K562 (cell line): ENCODE data around the gene RNF34. TPM values are rescaled to one million over a fixed set of nuclear protein-coding genes. Genes with fewer than 3 reads are reported as not detected.

ENCODE experiments used
- ATAC-seq: fragments of 200-7000 bp; cut with Tn5 transposase; 3 replicates; pipeline ENCODE4 v1.9.1; 2020; ENCODE audit warnings: moderate library complexity
- BruUV-seq: library from RNA; stranded (reverse); fragments of 400-500 nt; replicated peaks from 2 replicates; lab custom pipeline; 2021; lab: Mats Ljungman, UMichigan
- CTCF ChIA-PET: fragments of 300-600 bp; formaldehyde crosslinking; extraction: SDS; loops from one replicate; lab custom pipeline; 2021; ENCODE audit warnings: low intra/inter-chr PET ratio; lab: Yijun Ruan, JAX
- POLR2A ChIA-PET: fragments of 300-600, 350-650 bp; sonication (Branson Sonifier 250); formaldehyde crosslinking; extraction: SDS; loops from one replicate; lab custom pipeline; 2021; ENCODE audit warnings: antibody characterized with exemption, inconsistent platforms; lab: Yijun Ruan, JAX
- DNase-seq, 4 experiments: peaks; one replicate each; pipeline versions ENCODE4 v3.0.0 to v3.0.0-alpha.2; 2011 to 2018; ENCODE audit warnings: low spot score in 3 of 4, mixed read lengths in 3 of 4; ENCODE audit errors: extremely low read depth in 1 of 4
- FAIRE-seq: peaks from 2 replicates; lab custom pipeline; 2011; peaks lifted over from hg19 to GRCh38; lab: Jason Lieb, UNC
- H2AFZ ChIP-seq: 2 replicates; pipeline ENCODE4 v1.6.0; 2011; ENCODE audit warnings: low read depth, low read length, control low read depth, inconsistent platforms
- H3K27ac ChIP-seq: fragments of 200-600 bp; 3 replicates; pipeline ENCODE4 v1.8.0; 2011; ENCODE audit warnings: low read depth, mild to moderate bottlenecking, control low read depth, inconsistent platforms, low read length, moderate library complexity, mixed read lengths; ENCODE audit errors: extremely low read depth
- H3K27me3 ChIP-seq, 2 experiments: fragments of 300-600 bp in 1 of 2; 2 replicates in 1 of 2; 3 replicates in 1 of 2; pipeline versions ENCODE4 v1.6.0 to v1.8.0; 2011; ENCODE audit warnings: inconsistent platforms in 2 of 2, low read length in 2 of 2, mild to moderate bottlenecking in 1 of 2, mixed read lengths in 1 of 2, moderate library complexity in 1 of 2; ENCODE audit not compliant: control insufficient read depth in 2 of 2, insufficient read depth in 2 of 2
- H3K36me3 ChIP-seq: fragments of 300-600 bp; 3 replicates; pipeline ENCODE4 v1.8.0; 2011; ENCODE audit warnings: mild to moderate bottlenecking, low read length, inconsistent platforms; ENCODE audit not compliant: control insufficient read depth, insufficient read depth
- H3K4me1 ChIP-seq, 2 experiments: fragments of 200-600 bp in 1 of 2; replicated peaks in 1 of 2; 2 replicates in 1 of 2; 3 replicates in 1 of 2; pipeline versions ENCODE4 v1.5.1 to v1.8.0; 2011; ENCODE audit warnings: inconsistent platforms in 2 of 2, low read length in 2 of 2, mild to moderate bottlenecking in 1 of 2, mixed read lengths in 1 of 2, moderate library complexity in 1 of 2; ENCODE audit not compliant: control insufficient read depth in 2 of 2, insufficient read depth in 2 of 2
- H3K4me2 ChIP-seq: 2 replicates; pipeline ENCODE4 v1.6.1; 2011; ENCODE audit warnings: low read length, control low read depth, inconsistent platforms, mixed read lengths; ENCODE audit not compliant: insufficient read depth
- H3K4me3 ChIP-seq: fragments of 200-600 bp; sonication (generic), shearing (Covaris generic); 2 replicates; pipeline ENCODE4 v1.5.1; 2016; ENCODE audit warnings: control low read depth, inconsistent platforms
- H3K79me2 ChIP-seq: fragments of 200-600 bp; 3 replicates; pipeline ENCODE4 v1.8.0; 2011; ENCODE audit warnings: low read length, inconsistent platforms; ENCODE audit not compliant: control insufficient read depth, insufficient read depth
- H3K9ac ChIP-seq, 2 experiments: 2 replicates each; pipeline versions ENCODE4 v1.6.0 to v1.6.1; 2011; ENCODE audit warnings: low read depth in 2 of 2, low read length in 2 of 2, control low read depth in 1 of 2, inconsistent platforms in 1 of 2, mild to moderate bottlenecking in 1 of 2, mixed read lengths in 1 of 2; ENCODE audit not compliant: insufficient read depth in 1 of 2
- H3K9me1 ChIP-seq: one replicate; pipeline ENCODE4 v1.6.0; 2011; ENCODE audit warnings: inconsistent platforms, mild to moderate bottlenecking, low read length, moderate library complexity; ENCODE audit not compliant: control insufficient read depth, insufficient read depth
- H3K9me3 ChIP-seq: replicated peaks from 2 replicates; pipeline ENCODE4 v1.5.1; 2011; ENCODE audit warnings: low read depth, low read length, inconsistent platforms; ENCODE audit not compliant: control insufficient read depth, insufficient read depth
- H4K20me1 ChIP-seq: replicated peaks from 2 replicates; pipeline ENCODE4 v1.6.1; 2011; ENCODE audit warnings: low read length, inconsistent platforms, mixed read lengths; ENCODE audit not compliant: control insufficient read depth, insufficient read depth
- HDAC1 ChIP-seq, 2 experiments: fragments of 450-650 bp; IDR thresholded peaks; 2 replicates each; pipeline ENCODE4 v1.6.1; 2016 to 2017; ENCODE audit warnings: inconsistent platforms in 1 of 2, mild to moderate bottlenecking in 1 of 2, moderate library complexity in 1 of 2
- MAFG ChIP-seq: fragments of 450-650 bp; conservative IDR thresholded peaks from 2 replicates; pipeline ENCODE4 v1.6.1; 2016; ENCODE audit warnings: missing genetic modification characterization, missing compliant biosample characterization
- POLR2A ChIP-seq: fragments of 450-650 bp; conservative IDR thresholded peaks from 2 replicates; pipeline ENCODE4 v1.6.1; 2016
- POLR2G ChIP-seq: fragments of 200-400 bp; formaldehyde crosslinking; IDR thresholded peaks from 2 replicates; pipeline ENCODE4 v1.6.1; 2017; ENCODE audit warnings: low read depth, mild to moderate bottlenecking, antibody characterized with exemption, low read length, moderate library complexity
- RBM17 ChIP-seq: fragments of 200-400 bp; formaldehyde crosslinking; IDR thresholded peaks from 2 replicates; pipeline ENCODE4 v1.6.1; 2017; ENCODE audit warnings: low read depth, mild to moderate bottlenecking, low read length, borderline replicate concordance
- WGBS: fragments of 100-300 bp; shearing (Covaris generic); methylation state at CpG from one replicate; pipeline ENCODE4 v1.1.6; 2016; ENCODE audit warnings: low coverage, mixed read lengths; ENCODE audit not compliant: insufficient coverage; ENCODE audit errors: missing lambda C conversion rate; 5-methylcytosine and 5-hydroxymethylcytosine counted together
- in situ Hi-C: fragments of 300-500 bp; cut with MboI; formaldehyde crosslinking; loops from 4 replicates; pipeline ENCODE4 v1.15.0; 2018; ENCODE audit warnings: inconsistent platforms, mixed read lengths
- intact Hi-C: fragments of 100-400 bp; cut with micrococcal nuclease; formaldehyde crosslinking; loops from 2 replicates; pipeline ENCODE4 v1.14.2; 2022
- polyA plus RNA-seq, 8 experiments: library from polyadenylated mRNA; depleted of rRNA in 4 of 8; stranded (reverse) in 5 of 8; unstranded in 3 of 8; fragments of >200 nt; fragmentation: Nextera tagmentation in 2 of 8; fragmentation: Illumina TruSeq in 1 of 8; extraction: Ambion mirVana in 2 of 8; extraction: Trizol in 1 of 8; gene quantifications; 2 replicates each; pipeline versions ENCODE4 v1.2.1 to v1.2.3, GENCODE V29; 2011 to 2014; ENCODE audit warnings: inconsistent platforms in 1 of 8, missing spikeins in 1 of 8
- total RNA-seq, 7 experiments: library from RNA; depleted of rRNA in 6 of 7; stranded (reverse); fragments of >200 nt in 6 of 7; fragmentation: Illumina TruSeq in 2 of 7; extraction: Trizol in 2 of 7; gene quantifications; 2 replicates each; pipeline versions ENCODE4 v1.2.1 to v1.2.3, GENCODE V29; 2011 to 2021; ENCODE audit warnings: low replicate concordance in 1 of 7

The RNF34 gene
- total and polyA plus RNA-seq, 9 of the 15 experiments (the other 6 are each of a cell fraction or from before 2014, with no cell fraction given) = 41.7 to 88.9 (median 54.1) TPM

DNA sequence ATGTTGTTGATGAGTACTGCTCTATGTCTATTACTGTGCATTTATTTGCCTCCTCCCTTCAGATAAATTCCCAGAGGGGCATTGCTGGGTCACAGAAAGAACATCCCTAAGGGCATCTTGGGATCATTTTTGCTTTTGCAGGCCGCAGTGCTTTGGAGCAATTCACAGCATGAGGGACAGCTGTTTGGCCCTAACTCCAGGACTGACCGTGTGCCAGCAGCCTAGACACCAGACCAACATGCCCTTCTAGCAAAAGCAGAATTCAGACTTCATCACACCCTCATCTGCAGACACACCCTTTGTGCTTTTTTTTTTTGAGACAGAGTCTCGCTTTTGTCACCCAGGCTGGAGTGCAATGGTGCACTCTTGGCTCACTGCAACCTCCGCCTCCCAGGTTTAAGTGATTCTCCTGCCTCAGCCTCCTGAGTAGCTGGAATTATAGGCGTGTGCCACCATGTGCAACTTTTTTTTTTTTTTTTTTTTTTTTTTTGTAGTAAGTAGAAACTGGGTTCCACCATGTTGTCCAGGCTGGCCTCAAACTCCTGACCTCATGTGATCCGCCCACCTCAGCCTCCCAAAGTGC lies 31.0 kb downstream of the RNF34 start:
- intact Hi-C loops (no loop called here), in situ Hi-C loops (no loop called here)
- H2AFZ ChIP-seq = no peak overlapping the region
- H3K4me3 ChIP-seq = no peak overlapping the region
- H4K20me1 ChIP-seq = no peaks in the 10 kb centered on the region
- H3K27ac ChIP-seq = no peak overlapping the region
- no peaks in the 10 kb centered on the region for H3K79me2 ChIP-seq
- no peaks in the 10 kb centered on the region for H3K4me1 ChIP-seq
- ChIA-PET POLR2A (interaction anchor here (2.8 kb wide), 1 partner anchor 8 kb away, joined by 8 read pairs; no protein-coding TSS in a partner anchor), CTCF (no interaction called here)
- FAIRE-seq (no peak), DNase-seq (no peak), ATAC-seq (no peak)
- H3K27me3 ChIP-seq = no peaks in the 10 kb centered on the region
- no TSS peak for BruUV-seq
- peaks cover 86% of the 10 kb centered on the region for H3K36me3 ChIP-seq
- TF ChIP-seq HDAC1 (IDR thresholded peaks at IDR 0.05) = no peak
- 0 out of 2 replicates have a peak, but pooled peaks have one; percentile 17 for TF ChIP-seq POLR2A
- no peak for TF ChIP-seq MAFG
- H3K9me3 ChIP-seq = no peaks in the 10 kb centered on the region
- no peak overlapping the region for H3K9ac ChIP-seq
- WGBS = 100% methylated on average over 3 of the region's 6 CpGs
- H3K4me2 ChIP-seq = no peak overlapping the region
- H3K9me1 ChIP-seq = no peaks in the 10 kb centered on the region

DNA sequence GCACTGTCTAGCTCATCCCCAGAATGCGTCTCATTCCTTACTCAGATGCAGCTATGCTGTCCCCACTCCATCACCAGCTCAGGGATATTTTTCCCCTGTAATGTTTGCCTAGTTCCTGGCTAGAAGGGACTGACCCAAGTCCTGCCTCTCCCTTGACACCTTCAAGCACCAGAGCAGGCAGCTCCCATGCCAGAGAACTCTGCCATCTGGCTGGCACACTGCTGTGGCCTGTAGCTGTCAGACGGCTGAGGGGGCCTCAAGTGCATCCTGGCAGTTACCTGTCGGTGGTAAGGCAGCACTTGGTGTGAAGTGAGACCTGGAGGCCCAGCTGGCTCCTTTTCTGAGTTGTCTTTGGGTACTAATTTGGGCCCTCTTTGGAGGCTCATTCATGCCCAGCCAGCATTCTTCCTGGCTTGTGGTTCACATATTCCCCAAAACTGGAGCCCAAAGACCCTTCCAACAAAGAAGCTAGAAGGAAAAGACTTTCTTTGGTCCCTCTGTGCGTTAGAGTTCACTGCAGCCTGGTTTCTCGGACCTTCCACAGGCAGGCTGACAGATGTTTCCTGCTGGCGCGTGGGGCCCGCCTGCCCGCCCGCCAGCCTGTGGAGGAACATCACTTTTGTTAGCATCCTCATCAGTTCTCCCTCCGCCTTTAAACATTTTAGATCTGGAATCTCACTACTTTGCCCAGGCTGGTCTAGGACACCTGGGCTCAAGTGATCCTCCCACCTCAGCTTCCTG lies 33.0 kb downstream of the RNF34 start:
- H3K9me1 ChIP-seq = no peaks in the 10 kb centered on the region
- FAIRE-seq = no peak
- intact Hi-C loops (no loop called here), in situ Hi-C loops (no loop called here)
- H3K27ac ChIP-seq = no peak overlapping the region
- no peak overlapping the region for H3K4me3 ChIP-seq
- ChIA-PET POLR2A (interaction anchor here (0.6 to 1.6 kb wide), 9 partner anchors 8 to 96 kb away, joined by 3 to 4 read pairs (median 3); no protein-coding TSS in a partner anchor), CTCF (no interaction called here)
- no peak for DNase-seq
- H2AFZ ChIP-seq = no peak overlapping the region
- no peaks in the 10 kb centered on the region for H4K20me1 ChIP-seq
- no peaks in the 10 kb centered on the region for H3K79me2 ChIP-seq
- WGBS = 97% methylated on average over 11 of the region's 11 CpGs
- BruUV-seq = no TSS peak
- peaks cover 6% of the 10 kb centered on the region; the same call in 1 of the 2 replicates for H3K9me3 ChIP-seq
- H3K9ac ChIP-seq = no peak overlapping the region
- no peak; the same call in 2 of the 3 replicates for ATAC-seq
- H3K4me2 ChIP-seq = no peak overlapping the region
- no peak for TF ChIP-seq RBM17
- 0 out of 2 replicates have a peak, but pooled peaks have one; percentile 21 for TF ChIP-seq POLR2G
- 0 out of 2 replicates have a peak, but pooled peaks have one; percentile 19 for TF ChIP-seq POLR2A
- H3K36me3 ChIP-seq = peaks cover 83% of the 10 kb centered on the region
- H3K4me1 ChIP-seq = no peaks in the 10 kb centered on the region
- no peaks in the 10 kb centered on the region for H3K27me3 ChIP-seq
